ENCODE data around the gene CTR9.
"Not testable (repeated sequence)": the region's sequence is repeated elsewhere in the genome, so short reads cannot be mapped to it uniquely, and the experiment has no call there.

Gene CTR9

GRCh38 chr11:10785146-10785474 lies 34.1 kb downstream of the CTR9 start:
- FAIRE-seq = no peak

- FAIRE-seq = no peak
Observed at GRCh38 chr11:10786451-10786850, 35.4 kb downstream of the CTR9 start.

DNA sequence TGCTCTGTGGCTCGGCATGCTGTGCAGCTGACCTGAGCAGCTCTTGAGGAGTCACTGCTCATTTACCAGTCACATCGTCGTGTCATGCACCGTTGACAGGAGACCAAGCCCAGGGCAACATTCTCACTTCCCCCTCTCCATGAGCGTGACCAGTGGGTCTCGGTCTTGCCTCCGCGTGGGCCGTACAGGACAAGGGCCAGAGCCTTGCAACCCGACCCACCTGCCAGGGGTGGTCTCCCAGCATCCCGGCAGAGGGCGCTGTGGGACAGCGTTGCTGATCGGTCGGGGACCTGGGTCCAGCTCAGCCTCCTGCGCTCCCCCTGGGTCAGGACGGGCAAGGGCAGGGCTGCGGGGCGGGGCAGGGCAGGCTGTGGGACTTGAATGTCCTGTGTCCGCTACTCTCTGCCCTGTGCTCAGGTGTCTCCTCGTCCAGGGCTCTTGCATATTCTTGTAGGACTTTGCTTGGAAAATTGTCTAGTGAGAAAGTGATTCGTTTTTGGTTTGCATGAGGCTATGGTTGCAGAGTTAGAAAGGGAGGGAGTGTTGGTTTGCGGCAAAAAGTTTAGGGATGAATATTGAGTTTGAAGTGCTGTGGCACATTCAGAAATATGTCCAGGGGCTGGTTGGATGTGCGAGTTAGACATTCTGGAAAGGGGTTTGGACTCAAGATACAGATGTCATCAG lies 41.5 kb downstream of the CTR9 start:
- no peak for FAIRE-seq

DNA sequence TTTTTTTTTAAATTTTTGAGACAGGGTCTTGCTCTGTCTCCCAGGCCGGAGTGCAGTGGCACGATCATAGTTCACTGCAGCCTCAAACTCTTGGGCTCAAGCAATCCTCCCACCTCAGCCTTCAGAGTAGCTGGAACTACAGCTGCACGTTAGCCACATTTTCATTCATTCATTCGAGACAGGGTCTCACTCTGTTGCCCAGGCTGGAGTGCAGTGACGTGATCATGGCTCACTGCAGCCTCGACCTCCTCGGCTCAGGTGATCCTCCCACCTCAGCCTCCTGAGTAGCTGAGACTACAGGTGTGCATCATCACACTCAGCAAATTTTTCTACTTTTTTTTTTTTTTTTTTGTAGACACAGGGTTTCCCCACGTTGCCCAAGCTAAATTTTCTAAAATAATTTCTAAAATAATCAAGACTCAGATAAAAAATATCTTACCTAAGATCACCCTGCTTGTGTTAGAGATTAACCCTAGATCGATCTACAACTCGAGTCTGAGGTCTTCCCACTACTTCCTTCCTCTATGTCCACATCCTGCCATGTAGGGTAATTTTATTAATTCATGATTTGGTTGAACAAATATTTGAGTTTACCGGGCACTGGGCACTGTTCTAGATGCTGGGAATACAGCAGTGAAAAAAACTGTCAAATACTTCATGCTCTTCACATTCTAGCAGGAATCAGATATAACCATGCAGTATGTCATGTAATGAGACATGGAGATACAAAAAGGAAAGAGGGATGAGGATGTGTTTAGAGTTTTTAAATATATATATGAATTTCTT lies 42.6 kb downstream of the CTR9 start:
- FAIRE-seq = no peak

- no peak for FAIRE-seq
Observed at GRCh38 chr11:10796191-10796590, 45.1 kb downstream of the CTR9 start.

DNA sequence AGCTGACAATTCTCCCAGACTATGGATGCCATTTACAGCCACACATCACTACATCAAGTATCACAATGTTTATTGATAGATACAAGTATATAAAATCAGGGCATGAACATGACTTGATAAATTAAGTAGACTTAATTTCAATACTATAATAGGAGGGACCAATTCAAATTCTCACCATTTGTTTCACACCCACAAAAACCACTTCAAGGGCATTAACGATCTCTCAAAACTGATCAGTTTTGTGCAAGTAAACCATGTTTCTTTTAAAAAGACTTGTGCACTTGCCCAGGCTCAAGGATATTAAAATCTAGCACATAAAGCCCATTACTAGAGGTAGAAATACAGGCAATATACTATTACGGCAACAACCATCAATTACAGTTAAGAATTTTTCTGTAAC lies 46.0 kb downstream of the CTR9 start:
- FAIRE-seq = no peak

GRCh38 chr11:10797531-10797930 lies 46.5 kb downstream of the CTR9 start:
- FAIRE-seq = no peak

GRCh38 chr11:10798330-10798928 lies 47.4 kb downstream of the CTR9 start:
- FAIRE-seq = no peak

GRCh38 chr11:10800292-10800691 lies 49.2 kb downstream of the CTR9 start:
- FAIRE-seq = no peak

DNA sequence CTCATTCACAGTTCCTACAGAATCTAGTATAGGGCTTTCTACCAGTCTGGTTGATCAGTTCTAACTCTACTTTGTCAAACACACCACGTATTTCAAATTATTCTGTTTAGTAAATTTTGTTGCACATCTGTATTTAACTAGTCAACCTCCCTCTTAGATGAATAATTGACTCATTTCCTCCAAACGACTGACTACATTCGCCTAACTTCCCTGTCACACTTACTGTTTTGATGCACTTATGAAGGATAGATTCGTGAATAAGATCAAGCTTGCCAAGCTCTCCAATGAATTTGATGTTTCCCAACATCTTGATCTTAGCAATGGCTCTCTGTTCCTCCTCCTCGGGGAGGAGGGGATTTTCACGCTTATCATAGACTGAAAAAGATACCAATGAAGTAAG lies 52.6 kb downstream of the CTR9 start:
- FAIRE-seq = no peak

GRCh38 chr11:10805741-10806140 lies 54.7 kb downstream of the CTR9 start:
- no peak for FAIRE-seq

DNA sequence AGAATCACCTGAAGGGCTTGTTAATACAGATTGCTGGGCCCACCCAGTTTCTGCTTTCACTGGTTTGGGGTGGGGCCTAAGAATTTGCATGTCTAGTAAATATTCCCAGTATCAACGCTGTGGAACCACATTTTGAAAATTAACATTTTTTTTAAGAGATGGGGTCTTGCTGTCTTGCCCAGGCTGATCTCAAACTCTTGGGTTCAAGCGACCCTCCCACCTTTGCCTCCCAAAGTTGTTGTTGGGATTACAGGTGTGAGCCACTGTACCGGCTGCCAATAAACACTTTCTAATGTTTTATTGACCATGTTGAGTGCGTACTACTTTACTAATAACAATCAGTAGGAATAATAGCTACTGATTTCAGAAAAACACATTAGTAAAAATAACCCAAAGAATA lies 55.2 kb downstream of the CTR9 start:
- no peak for FAIRE-seq

GRCh38 chr11:10807493-10808234 lies 56.6 kb downstream of the CTR9 start:
- no peak for FAIRE-seq

GRCh38 chr11:10808235-10808552 lies 57.1 kb downstream of the CTR9 start:
- FAIRE-seq = no peak

DNA sequence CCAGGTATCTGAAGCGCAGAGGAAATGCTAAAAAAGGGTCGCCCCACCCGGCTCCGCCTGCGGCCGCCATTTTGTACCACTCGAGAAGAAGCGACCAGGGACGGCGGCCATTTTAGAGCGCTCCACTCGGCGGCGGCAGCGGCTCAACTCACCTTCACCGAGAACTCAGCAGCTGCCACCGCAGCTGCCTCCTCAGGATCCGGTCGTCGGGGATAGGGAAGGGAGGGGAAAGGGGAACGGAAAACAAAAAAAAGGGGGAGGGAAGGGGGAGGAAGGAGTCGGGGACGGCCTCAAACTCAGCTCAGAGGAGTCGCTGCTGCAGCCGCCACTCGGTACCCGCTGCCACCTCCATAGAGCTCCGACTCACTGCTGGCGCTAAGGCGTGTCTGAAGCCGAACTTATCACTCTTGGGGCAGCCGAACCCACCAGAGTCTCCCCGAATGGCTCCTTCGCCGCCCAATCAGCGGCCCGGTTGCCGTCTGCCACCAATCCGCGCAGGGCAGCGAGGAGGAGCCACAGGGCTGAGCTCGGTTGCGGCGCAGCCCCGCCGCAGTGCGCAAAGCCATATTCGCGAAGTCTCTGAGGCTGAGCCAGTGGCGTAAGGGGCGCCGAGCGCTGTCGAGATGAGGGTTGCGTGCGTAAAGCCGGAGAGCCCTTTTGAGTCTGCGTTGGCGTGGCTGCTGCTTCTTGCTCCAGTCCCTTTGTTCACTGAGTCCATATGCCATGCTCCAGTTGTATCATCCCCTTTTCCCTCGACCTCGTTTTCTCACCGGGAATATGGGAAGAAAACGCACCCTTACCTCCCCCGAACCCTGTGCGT lies 57.7 kb downstream of the CTR9 start, which contains the start of gene EIF4G2:
TSS of gene EIF4G2 (minus strand) at position 374 of the 820 bp plus-strand sequence.
- no peak for FAIRE-seq

- FAIRE-seq = no peak
Observed at GRCh38 chr11:10809373-10810160, 58.5 kb downstream of the CTR9 start.

- FAIRE-seq = no peak
Observed at GRCh38 chr11:10813945-10814344, 62.9 kb downstream of the CTR9 start.

GRCh38 chr11:10818594-10818993 lies 67.5 kb downstream of the CTR9 start:
- no peak for FAIRE-seq

- FAIRE-seq = not testable (repeated sequence)
Observed at GRCh38 chr11:10822491-10822890, 71.4 kb downstream of the CTR9 start.

DNA sequence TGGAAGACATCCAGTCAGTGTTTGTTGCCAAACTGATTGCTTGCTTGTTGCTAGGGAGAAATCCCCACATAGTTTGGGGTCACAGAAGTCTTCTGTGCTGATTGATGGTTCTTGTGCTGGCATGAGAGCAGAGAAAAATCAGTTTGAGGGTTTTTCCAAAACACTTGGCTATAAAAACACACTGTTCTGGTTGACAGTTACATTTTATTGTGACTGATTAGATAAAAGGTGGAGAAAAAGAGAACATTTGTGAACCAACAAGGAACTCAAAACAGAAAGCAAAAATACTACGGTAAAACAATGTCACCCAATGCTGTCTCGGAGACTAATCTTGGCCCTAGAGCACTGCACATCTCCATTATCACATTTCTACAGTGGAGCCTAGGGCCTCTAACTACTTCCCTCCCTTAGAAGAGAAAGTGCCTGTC lies 72.1 kb downstream of the CTR9 start:
- no peak for FAIRE-seq

GRCh38 chr11:10824888-10825287 lies 73.8 kb downstream of the CTR9 start:
- FAIRE-seq = no peak

DNA sequence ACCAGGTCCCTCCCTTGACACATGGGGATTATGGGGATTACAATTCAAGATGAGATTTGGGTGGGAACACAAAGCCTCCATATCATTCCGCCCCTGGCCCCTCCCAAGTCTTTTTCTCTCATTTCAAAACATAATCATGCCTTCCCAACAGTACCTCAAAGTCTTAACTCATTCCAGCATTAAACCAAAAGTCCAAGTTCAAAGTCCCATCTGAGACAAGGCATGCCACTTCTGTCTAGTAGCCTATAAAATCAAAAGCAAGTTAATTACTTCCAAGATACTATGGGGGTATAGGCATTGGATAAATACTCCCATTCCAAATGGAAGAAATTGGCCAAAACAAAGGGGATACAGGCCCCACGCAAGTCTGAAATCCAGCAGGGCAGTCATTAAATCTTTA lies 77.4 kb downstream of the CTR9 start:
- FAIRE-seq = no peak

Measured in islet of Langerhans (tissue), 1 donor.